RCC 7860 (cell line): ENCODE measurements around the gene ARMC9.
"Not testable (repeated sequence)": the region's sequence is repeated elsewhere in the genome, so short reads cannot be mapped to it uniquely, and the experiment has no call there.

Source experiments
- DNase-seq: peaks from one replicate; pipeline ENCODE4 v3.0.0-alpha.2; 2015; ENCODE audit warnings: low spot score
- FAIRE-seq: peaks from 2 replicates; lab custom pipeline; 2012; peaks lifted over from hg19 to GRCh38; lab: Jason Lieb, UNC

The ARMC9 gene

GRCh38 chr2:231394211-231395141 lies 196.0 kb downstream of the ARMC9 start:
- peak; percentile 71 for DNase-seq
- peak; percentile 17 for FAIRE-seq

- FAIRE-seq (no peak), DNase-seq (no peak)
Observed at GRCh38 chr2:231395188-231396057, 197.0 kb downstream of the ARMC9 start, which contains the start of gene B3GNT7. Gene B3GNT7 (plus strand): TSS chr2:231395710. CDS start chr2:231395804, 94 bp downstream.

DNA sequence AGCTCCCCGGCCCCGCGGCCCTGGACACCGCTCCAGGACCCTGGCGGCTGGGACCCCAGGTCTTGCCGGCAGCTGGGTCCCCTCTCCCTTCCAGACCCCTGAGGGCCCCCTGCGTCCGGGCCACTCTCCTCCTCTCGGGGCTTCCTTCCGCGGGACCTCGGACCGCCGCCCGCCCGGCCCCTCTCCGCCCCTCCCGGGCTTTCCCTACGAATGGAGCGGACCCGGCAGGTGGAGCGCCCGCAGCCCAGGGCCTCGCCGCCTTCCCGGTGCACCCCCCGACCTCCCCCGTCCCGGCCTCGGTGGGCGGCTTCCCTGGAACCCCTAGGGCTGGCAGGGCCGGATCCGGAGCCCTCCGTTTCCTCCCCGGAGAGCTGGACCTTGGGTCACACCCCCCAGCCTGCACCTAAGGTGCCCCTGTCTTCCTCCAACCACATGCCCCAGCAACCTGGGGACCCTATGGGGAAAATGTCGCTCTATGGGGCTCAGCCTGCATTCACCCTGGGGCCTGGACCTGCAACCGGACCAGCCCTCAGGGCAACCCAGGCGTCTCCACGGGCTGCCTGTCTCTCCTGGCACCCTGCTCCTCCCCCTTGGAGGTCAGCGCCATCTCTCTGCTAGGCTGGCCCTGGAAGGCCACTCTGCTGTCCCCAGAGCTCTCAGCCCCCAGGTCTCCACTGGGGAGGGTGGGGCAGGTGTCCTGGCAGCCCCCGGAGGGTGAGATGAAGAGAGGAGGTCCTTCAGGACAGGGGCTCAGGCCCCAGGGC lies 197.8 kb downstream of the ARMC9 start:
- FAIRE-seq (no peak), DNase-seq (no peak)

- FAIRE-seq (no peak), DNase-seq (no peak)
Observed at GRCh38 chr2:231397011-231397927, 198.8 kb downstream of the ARMC9 start.

DNA sequence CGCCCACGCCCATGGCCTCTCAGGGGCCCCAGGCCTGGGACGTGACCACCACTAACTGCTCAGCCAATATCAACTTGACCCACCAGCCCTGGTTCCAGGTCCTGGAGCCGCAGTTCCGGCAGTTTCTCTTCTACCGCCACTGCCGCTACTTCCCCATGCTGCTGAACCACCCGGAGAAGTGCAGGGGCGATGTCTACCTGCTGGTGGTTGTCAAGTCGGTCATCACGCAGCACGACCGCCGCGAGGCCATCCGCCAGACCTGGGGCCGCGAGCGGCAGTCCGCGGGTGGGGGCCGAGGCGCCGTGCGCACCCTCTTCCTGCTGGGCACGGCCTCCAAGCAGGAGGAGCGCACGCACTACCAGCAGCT lies 199.5 kb downstream of the ARMC9 start:
- DNase-seq, result no peak
- FAIRE-seq, result no peak

- DNase-seq (no peak), FAIRE-seq (no peak)
Observed at GRCh38 chr2:231398585-231398984, 200.2 kb downstream of the ARMC9 start.

GRCh38 chr2:231399046-231399852 lies 200.8 kb downstream of the ARMC9 start:
- DNase-seq (no peak), FAIRE-seq (no peak)

DNA sequence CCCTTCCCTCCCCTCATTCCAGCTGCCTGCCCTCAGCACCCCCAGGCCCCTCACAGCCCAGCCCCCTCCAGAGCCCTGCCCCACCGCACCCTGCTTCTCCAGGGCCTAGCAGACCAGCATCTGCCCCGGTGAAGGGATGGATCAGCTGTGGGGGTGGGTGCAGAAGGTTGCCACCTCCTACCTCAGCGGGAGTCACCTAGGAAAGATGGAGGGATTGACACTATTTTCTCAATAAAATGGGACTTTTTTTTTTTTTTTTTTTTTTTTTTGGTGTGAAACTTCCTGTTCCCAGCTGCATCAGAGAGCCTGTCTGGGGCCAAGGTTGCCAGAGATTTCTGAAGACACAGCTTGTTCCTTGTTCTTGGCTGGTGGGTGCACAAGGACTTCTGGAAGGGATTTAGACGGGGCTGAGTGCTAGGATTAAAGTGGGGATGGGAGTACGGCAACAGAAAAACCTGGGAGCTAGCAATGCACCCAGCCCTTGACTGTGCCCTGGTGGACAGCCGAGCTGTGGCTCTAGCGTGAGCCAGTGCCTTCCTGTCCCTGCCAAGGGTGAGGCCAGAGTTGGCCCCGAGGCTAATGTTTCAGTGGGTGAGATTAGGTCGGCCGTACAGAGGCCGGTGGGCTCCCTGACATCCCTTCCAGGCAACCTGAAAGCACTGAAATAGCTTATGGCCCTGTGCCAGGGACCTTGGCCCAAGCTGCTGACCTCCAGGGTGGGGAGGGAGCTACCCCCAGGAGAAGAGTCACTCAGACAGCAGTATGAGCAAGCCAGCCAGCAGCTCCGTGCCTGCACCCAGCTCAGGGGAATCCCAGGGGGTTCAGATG lies 201.6 kb downstream of the ARMC9 start:
- DNase-seq (peak; percentile 72), FAIRE-seq (peak; percentile 29)

DNA sequence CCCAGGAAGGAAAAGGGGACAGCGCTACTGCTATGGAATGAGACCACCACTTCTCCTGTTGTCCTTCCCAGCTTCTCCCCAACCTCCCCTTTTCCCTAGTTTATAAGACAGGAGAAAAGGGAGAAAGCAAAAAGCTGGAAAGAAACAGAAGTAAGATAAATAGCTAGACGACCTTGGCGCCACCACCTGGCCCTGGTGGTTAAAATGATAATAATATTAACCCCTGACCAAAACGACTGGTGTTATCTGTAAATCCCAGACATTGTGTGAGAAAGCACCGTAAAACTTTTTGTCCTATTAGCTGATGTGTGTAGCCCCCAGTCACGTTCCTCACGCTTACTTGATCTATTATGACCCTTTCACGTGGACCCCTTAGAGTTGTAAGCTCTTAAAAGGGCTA lies 202.2 kb downstream of the ARMC9 start:
- DNase-seq, result not testable (repeated sequence)
- peak; percentile 52 for FAIRE-seq

DNA sequence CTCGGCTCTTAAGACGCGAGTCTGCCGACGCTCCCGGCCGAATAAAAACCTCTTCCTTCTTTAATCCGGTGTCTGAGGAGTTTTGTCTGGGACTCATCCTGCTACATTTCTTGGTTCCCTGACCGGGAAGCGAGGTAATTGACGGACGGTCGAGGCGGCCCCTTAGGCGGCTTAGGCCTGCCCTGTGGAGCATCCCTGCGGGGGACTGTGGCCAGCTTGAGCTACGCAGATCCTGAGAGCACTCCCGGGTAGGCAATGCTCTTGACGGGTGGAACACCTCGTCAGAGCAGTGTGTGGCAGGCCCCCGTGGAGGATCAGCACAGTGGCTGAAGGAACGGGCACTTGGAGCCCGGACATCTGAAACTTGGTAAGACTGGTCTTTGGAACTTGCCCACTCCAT lies 202.7 kb downstream of the ARMC9 start:
- DNase-seq, FAIRE-seq: not testable (repeated sequence)

- FAIRE-seq (peak; percentile 4), DNase-seq (peak; percentile 73)
Observed at GRCh38 chr2:231403421-231404182, 205.2 kb downstream of the ARMC9 start.

DNA sequence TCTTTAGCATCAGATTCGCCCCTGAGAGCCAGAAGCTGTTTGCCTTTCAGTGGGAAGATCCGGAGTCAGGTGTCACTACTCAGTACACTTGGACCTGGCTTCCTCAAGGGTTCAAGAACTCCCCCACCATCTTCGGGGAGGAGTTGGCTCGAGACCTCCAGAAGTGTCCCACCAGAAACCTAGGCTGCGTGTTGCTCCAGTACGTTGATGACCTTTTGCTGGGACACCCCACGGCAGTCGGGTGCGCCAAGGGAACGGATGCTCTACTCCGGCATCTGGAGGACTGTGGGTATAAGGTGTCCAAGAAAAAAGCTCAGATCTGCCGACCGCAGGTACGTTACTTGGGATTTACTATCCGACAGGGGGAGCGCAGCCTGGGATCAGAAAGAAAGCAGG lies 205.8 kb downstream of the ARMC9 start:
- not testable (repeated sequence) for DNase-seq, FAIRE-seq

DNA sequence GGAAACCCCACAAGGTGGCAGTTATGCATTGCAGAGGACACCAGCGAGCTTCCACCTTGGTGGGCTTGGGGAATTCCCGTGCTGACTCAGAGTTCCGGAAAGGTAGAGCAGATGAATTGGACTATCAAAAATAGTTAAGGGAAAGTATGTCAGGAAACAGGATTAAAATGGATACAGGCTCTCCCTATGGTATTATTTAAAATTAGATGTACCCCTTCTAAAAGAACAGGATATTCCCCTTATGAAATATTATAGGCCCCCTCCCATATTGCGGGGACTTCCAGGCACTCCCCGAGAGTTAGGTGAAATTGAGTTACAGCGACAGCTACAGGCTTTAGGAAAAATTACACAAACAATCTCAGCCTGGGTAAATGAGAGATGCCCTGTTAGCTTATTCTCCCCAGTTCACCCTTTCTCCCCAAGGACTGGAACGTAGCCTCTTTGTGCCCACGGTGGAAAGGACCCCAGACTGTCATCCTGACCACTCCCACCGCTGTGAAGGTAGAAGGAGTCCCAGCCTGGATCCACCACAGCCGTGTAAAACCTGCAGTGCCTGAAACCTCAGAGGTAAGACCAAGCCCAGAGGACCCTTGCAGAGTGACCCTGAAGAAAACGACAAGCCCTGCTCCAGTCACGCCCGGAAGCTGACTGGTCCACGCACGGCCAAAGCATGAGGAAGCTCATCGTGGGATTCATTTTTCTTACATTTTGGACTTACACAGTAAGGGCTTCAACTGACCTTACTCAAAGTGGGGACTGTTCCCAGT lies 207.4 kb downstream of the ARMC9 start:
- DNase-seq, result peak; percentile 45
- not testable (repeated sequence) for FAIRE-seq

GRCh38 chr2:231407686-231408085 lies 209.3 kb downstream of the ARMC9 start:
- FAIRE-seq, DNase-seq: not testable (repeated sequence)

GRCh38 chr2:231408304-231408703 lies 209.9 kb downstream of the ARMC9 start:
- not testable (repeated sequence) for DNase-seq, FAIRE-seq

DNA sequence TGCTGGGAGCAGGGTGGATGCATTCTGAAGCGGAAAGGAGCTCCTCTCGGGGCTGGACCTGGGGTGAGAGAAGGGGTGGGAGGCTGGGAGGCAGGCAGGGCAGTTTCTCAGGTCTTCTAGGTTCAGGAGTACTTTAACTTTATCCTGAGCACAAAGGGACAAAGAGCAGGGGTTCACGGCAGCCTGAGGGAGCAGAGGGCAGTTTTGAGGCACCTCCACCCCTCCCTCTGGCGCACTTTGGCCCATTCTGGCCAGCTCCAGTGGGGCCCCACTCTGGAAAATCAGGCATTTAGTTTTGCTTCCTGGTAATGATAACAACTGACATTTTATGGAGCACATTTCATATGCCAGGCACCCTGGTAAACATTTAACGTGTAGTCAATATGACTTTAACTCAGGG lies 211.3 kb downstream of the ARMC9 start:
- FAIRE-seq, result no peak
- DNase-seq, result no peak
